H1 (cell line): ENCODE measurements around the gene LMNA. TPM values are rescaled to one million over a fixed set of nuclear protein-coding genes. Genes with fewer than 3 reads are reported as not detected.

ENCODE experiments used
- CTCF ChIA-PET: fragments of 300-600 bp; sonication (Branson Sonifier 250); formaldehyde crosslinking; loops from one replicate; lab custom pipeline; 2021; ENCODE audit not compliant: partially characterized antibody; lab: Charles Lee
- POLR2A ChIA-PET: fragments of 300-600 bp; sonication (Branson Sonifier 250); formaldehyde crosslinking; loops from one replicate; lab custom pipeline; 2021; ENCODE audit warnings: inconsistent platforms; ENCODE audit not compliant: partially characterized antibody; lab: Charles Lee
- DNase-seq, 2 experiments: peaks; one replicate each; pipeline versions ENCODE4 v3.0.0 to v3.0.0-alpha.2; 2010 to 2022; ENCODE audit warnings: low spot score in 2 of 2, low read depth in 1 of 2, mixed read lengths in 1 of 2
- FAIRE-seq: peaks from 2 replicates; lab custom pipeline; 2011; peaks lifted over from hg19 to GRCh38; lab: Jason Lieb, UNC
- H2AFZ ChIP-seq: 2 replicates; pipeline ENCODE4 v1.8.1; 2012; ENCODE audit warnings: low read length, inconsistent platforms
- H2AK5ac ChIP-seq: 2 replicates; pipeline ENCODE4 v1.6.1; 2013; ENCODE audit warnings: low read depth, low read length
- H2BK120ac ChIP-seq: replicated peaks from 2 replicates; pipeline ENCODE3; 2013; ENCODE audit warnings: low read depth, low read length, inconsistent platforms
- H2BK12ac ChIP-seq: 2 replicates; pipeline ENCODE4 v1.6.1; 2013; ENCODE audit warnings: low read depth, low read length
- H2BK15ac ChIP-seq: 2 replicates; pipeline ENCODE4 v1.6.1; 2013; ENCODE audit warnings: low read length
- H2BK20ac ChIP-seq: 2 replicates; pipeline ENCODE4 v1.6.1; 2013; ENCODE audit warnings: low read length
- H2BK5ac ChIP-seq: 2 replicates; pipeline ENCODE4 v1.6.1; 2013; ENCODE audit warnings: low read depth, low read length
- H3K14ac ChIP-seq: 2 replicates; pipeline ENCODE4 v1.6.1; 2013; ENCODE audit warnings: inconsistent platforms; ENCODE audit not compliant: insufficient read length
- H3K18ac ChIP-seq: 2 replicates; pipeline ENCODE4 v1.6.1; 2013; ENCODE audit warnings: low read length; ENCODE audit errors: extremely low read depth
- H3K23ac ChIP-seq: 2 replicates; pipeline ENCODE4 v1.6.1; 2013; ENCODE audit warnings: inconsistent platforms; ENCODE audit not compliant: insufficient read length
- H3K23me2 ChIP-seq: 2 replicates; pipeline ENCODE4 v1.6.1; 2013; ENCODE audit warnings: low read depth, low read length
- H3K27ac ChIP-seq: 2 replicates; pipeline ENCODE4 v1.6.1; 2011; ENCODE audit warnings: low read depth, low read length, inconsistent platforms
- H3K27me3 ChIP-seq, 4 experiments: replicated peaks in 1 of 4; 1 replicate in 1 of 4; 2 replicates in 3 of 4; pipeline versions ENCODE4 v1.6.1 to v1.8.1; 2011 to 2013; ENCODE audit warnings: low read length in 3 of 4, mild to moderate bottlenecking in 3 of 4, inconsistent platforms in 2 of 4, mixed read lengths in 2 of 4, moderate library complexity in 1 of 4; ENCODE audit not compliant: control insufficient read depth in 3 of 4, insufficient read depth in 3 of 4; ENCODE audit errors: extremely low read depth in 1 of 4
- H3K36me3 ChIP-seq, 4 experiments: 2 replicates each; pipeline versions ENCODE4 v1.6.1 to v1.8.1; 2011 to 2013; ENCODE audit warnings: mild to moderate bottlenecking in 4 of 4, low read length in 3 of 4, moderate library complexity in 2 of 4, control low read depth in 1 of 4, inconsistent platforms in 1 of 4; ENCODE audit not compliant: insufficient read depth in 4 of 4, control insufficient read depth in 2 of 4
- H3K4ac ChIP-seq: replicated peaks from 2 replicates; pipeline ENCODE3; 2013; ENCODE audit warnings: low read length, low read depth, mixed read lengths, inconsistent platforms; ENCODE audit not compliant: insufficient read length
- H3K4me1 ChIP-seq, 4 experiments: replicated peaks in 1 of 4; 1 replicate in 1 of 4; 2 replicates in 3 of 4; pipeline versions ENCODE4 v1.6.1 to v1.8.1; 2011 to 2013; ENCODE audit warnings: low read length in 3 of 4, inconsistent platforms in 2 of 4, mixed read lengths in 1 of 4; ENCODE audit not compliant: insufficient read depth in 4 of 4, control insufficient read depth in 3 of 4
- H3K4me2 ChIP-seq, 2 experiments: 2 replicates each; pipeline versions ENCODE4 v1.6.1 to v1.8.1; 2011 to 2013; ENCODE audit warnings: low read depth in 2 of 2, low read length in 2 of 2, control low read depth in 1 of 2, inconsistent platforms in 1 of 2, mild to moderate bottlenecking in 1 of 2; ENCODE audit not compliant: insufficient read depth in 1 of 2
- H3K4me3 ChIP-seq, 4 experiments: fragments of 200-600, 300-600 bp in 1 of 4; sonication (generic), shearing (Covaris generic), sonication (Bioruptor Twin) in 1 of 4; 2 replicates each; pipeline versions ENCODE4 v1.5.1 to v1.8.1; 2011 to 2016; ENCODE audit warnings: low read length in 4 of 4, low read depth in 3 of 4, control low read depth in 2 of 4, inconsistent platforms in 2 of 4, mild to moderate bottlenecking in 2 of 4, mixed read lengths in 1 of 4, moderate library complexity in 1 of 4; ENCODE audit not compliant: insufficient read depth in 2 of 4; ENCODE audit errors: extremely low read depth in 1 of 4
- H3K56ac ChIP-seq: replicated peaks from 2 replicates; pipeline ENCODE3; 2013; ENCODE audit warnings: low read depth, mild to moderate bottlenecking, mixed read lengths, low read length, inconsistent platforms; ENCODE audit not compliant: insufficient read length
- H3K79me1 ChIP-seq: 2 replicates; pipeline ENCODE4 v1.6.1; 2013; ENCODE audit warnings: low read depth, low read length, control low read depth
- H3K79me2 ChIP-seq, 2 experiments: 2 replicates each; pipeline versions ENCODE4 v1.6.1 to v1.8.1; 2012 to 2013; ENCODE audit warnings: low read length in 2 of 2, mild to moderate bottlenecking in 2 of 2, inconsistent platforms in 1 of 2; ENCODE audit not compliant: insufficient read depth in 2 of 2, control insufficient read depth in 1 of 2
- H3K9ac ChIP-seq, 4 experiments: replicated peaks in 1 of 4; 1 replicate in 1 of 4; 2 replicates in 3 of 4; pipeline versions ENCODE4 v1.6.1 to v1.8.1; 2011 to 2013; ENCODE audit warnings: low read depth in 3 of 4, low read length in 3 of 4, control low read depth in 2 of 4, mild to moderate bottlenecking in 2 of 4, moderate library complexity in 2 of 4, inconsistent platforms in 1 of 4; ENCODE audit errors: extremely low read depth in 1 of 4
- H3K9me3 ChIP-seq, 2 experiments: 2 replicates each; pipeline versions ENCODE4 v1.6.1 to v1.8.1; 2012 to 2013; ENCODE audit warnings: mild to moderate bottlenecking in 2 of 2, moderate library complexity in 2 of 2, control low read depth in 1 of 2, inconsistent platforms in 1 of 2, low read depth in 1 of 2, low read length in 1 of 2, mixed read lengths in 1 of 2; ENCODE audit not compliant: insufficient read depth in 2 of 2
- H4K20me1 ChIP-seq, 2 experiments: replicated peaks in 1 of 2; 2 replicates each; pipeline versions ENCODE3 to v1.8.1; 2011 to 2013; ENCODE audit warnings: inconsistent platforms in 2 of 2, low read length in 2 of 2, mild to moderate bottlenecking in 1 of 2; ENCODE audit not compliant: insufficient read depth in 2 of 2, control insufficient read depth in 1 of 2
- H4K5ac ChIP-seq: 2 replicates; pipeline ENCODE4 v1.6.1; 2013; ENCODE audit warnings: low read length, low read depth, mixed read lengths, inconsistent platforms; ENCODE audit not compliant: insufficient read length
- H4K8ac ChIP-seq: 2 replicates; pipeline ENCODE4 v1.8.0; 2013; ENCODE audit warnings: mild to moderate bottlenecking, moderate library complexity, low read length, inconsistent platforms; ENCODE audit not compliant: insufficient read depth; ENCODE audit errors: extremely low read depth
- H4K91ac ChIP-seq: replicated peaks from 2 replicates; pipeline ENCODE3; 2013; ENCODE audit warnings: low read length, mixed read lengths, inconsistent platforms; ENCODE audit not compliant: insufficient read length
- HDAC6 ChIP-seq: IDR thresholded peaks from one replicate; pipeline ENCODE4 v1.7.1; 2012; ENCODE audit warnings: low read depth, mild to moderate bottlenecking, inconsistent platforms, low read length, moderate library complexity
- WGBS, 2 experiments: shearing (Covaris generic) in 1 of 2; methylation state at CpG; one replicate each; pipeline versions ENCODE4 v1.1.6 to v1.1.7; 2013 to 2015; ENCODE audit warnings: low lambda C conversion rate in 2 of 2, mixed read lengths in 2 of 2, inconsistent platforms in 1 of 2, low coverage in 1 of 2, missing lambda C conversion rate in 1 of 2; ENCODE audit not compliant: insufficient replicate concordance in 2 of 2, insufficient coverage in 1 of 2, insufficient read length in 1 of 2; ENCODE audit errors: extremely low coverage in 1 of 2, missing lambda C conversion rate in 1 of 2; 5-methylcytosine and 5-hydroxymethylcytosine counted together
- polyA plus RNA-seq, 7 experiments: library from polyadenylated mRNA; depleted of rRNA in 3 of 7; stranded (reverse) in 5 of 7; unstranded in 2 of 7; fragments of >200 nt in 5 of 7; fragments of 200-250 nt in 2 of 7; gene quantifications; 1 replicate in 5 of 7; 2 replicates in 1 of 7; 4 replicates in 1 of 7; pipeline versions ENCODE4 v1.2.1 to v1.2.3, GENCODE V29; 2011 to 2013; ENCODE audit warnings: missing spikeins in 2 of 7, mixed read lengths in 2 of 7
- total RNA-seq: library from RNA; stranded (reverse); fragmentation: NEBNext Ultra II Directional; extraction: Animal tissue kit (Norgen Biotek cat#: 25700); gene quantifications from 2 replicates; pipeline ENCODE4 v1.2.1, GENCODE V29; 2021

The LMNA gene
- total and polyA plus RNA-seq, 2 of the 8 experiments (the other 6 are each of a cell fraction or from before 2014, with no cell fraction given), result 25.8 to 46.8 TPM

DNA sequence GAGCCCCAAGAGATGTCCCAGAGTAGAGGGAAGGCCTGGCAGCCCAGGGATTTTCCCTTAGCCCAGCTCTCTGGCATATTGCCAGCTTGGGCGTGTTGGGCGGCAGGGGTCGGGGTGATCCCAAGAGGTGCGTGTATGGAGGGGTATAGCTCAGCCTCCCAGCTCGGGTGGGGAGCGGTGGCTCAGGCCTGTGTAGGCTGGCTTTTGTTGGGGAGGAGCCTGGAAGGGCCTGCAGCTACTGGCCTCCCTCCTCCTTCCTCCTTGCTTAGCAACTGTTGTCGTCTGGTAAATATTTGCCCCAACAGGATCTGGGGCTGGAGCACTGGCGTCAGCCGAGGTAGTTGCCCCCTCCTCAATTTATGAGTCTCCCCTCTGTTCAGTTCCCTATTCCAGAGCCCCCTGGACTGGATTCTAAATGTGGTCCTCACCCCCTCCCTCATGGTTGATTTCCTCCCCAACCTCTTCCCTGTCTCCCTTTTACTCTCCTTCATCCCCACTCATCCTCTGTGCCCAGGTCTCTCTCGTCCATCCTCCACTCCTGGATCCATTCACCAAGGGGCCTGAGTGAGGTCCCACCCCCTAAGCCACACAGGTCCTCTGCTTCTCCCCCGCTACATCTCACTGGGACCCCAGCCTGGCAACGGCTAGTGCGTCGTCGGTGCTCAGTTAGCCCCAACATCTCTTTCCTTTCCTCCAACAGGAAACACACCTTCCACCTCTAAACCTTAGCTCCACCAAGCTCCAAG, 10.3 kb upstream of the LMNA start:
- Histone ChIP-seq H2BK120ac (no peak overlapping the region), H4K20me1 (peaks cover 0 to 4% of the 10 kb centered on the region in 2 experiments), H3K4me2 (peak overlapping the region in 1 of 2 experiments; percentile 79; a peak in 2 of 4 replicates), H2BK15ac (peak overlapping the region; percentile 94), H3K56ac (no peak overlapping the region)
- FAIRE-seq, result no peak
- WGBS, 2 experiments, result 85% methylated on average over 15 of the region's 15 CpGs; no CpG with 5 or more reads in 1 of the 2 experiments
- no peak for TF ChIP-seq HDAC6
- TF ChIP-seq, all 59 proteins: peak for 0
- Histone ChIP-seq H2BK20ac (peak overlapping the region; percentile 98), H3K23me2 (peaks cover 7% of the 10 kb centered on the region; the same call in 1 of the 2 replicates), H3K14ac (no peak overlapping the region), H2AFZ (no peak overlapping the region), H3K4ac (no peak overlapping the region), H2BK5ac (peak overlapping the region; percentile 98), H3K23ac (no peak overlapping the region), H3K27ac (peak overlapping the region; percentile 76), H3K27me3 (no peaks in the 10 kb centered on the region; a peak in 1 of 7 replicates), H3K36me3 (no peaks in the 10 kb centered on the region), H4K8ac (peak overlapping the region; percentile 82; the same call in 1 of the 2 replicates), H4K91ac (peak overlapping the region; percentile 40), H2AK5ac (peak overlapping the region; percentile 99), H4K5ac (no peak overlapping the region), H3K79me2 (no peaks in the 10 kb centered on the region), H2BK12ac (peak overlapping the region; percentile 97), H3K9ac (peak overlapping the region in 2 of 4 experiments; percentile 34 to 36; a peak in 2 of 7 replicates), H3K4me1 (peaks cover 10 to 37% (median 32%) of the 10 kb centered on the region in 4 experiments), H3K18ac (peak overlapping the region; percentile 55), H3K9me3 (no peaks in the 10 kb centered on the region), H3K79me1 (peaks cover 4% of the 10 kb centered on the region; the same call in 1 of the 2 replicates), H3K4me3 (no peak overlapping the region; a peak in 1 of 8 replicates)
- CTCF ChIA-PET, result interaction anchor here (0.7 to 29.5 kb wide), 6 partner anchors 8 to 120 kb away, joined by 3 to 1994 read pairs (median 38); partner anchors contain the start of genes LMNA and MEX3A
- DNase-seq, result no peak
- POLR2A ChIA-PET, result interaction anchor here (0.8 to 29.6 kb wide), 7 partner anchors 9 to 142 kb away, joined by 3 to 763 read pairs (median 3); partner anchors contain the start of genes LMNA and MEX3A
